ENCODE data around the gene MAN2B1.

Gene MAN2B1

DNA sequence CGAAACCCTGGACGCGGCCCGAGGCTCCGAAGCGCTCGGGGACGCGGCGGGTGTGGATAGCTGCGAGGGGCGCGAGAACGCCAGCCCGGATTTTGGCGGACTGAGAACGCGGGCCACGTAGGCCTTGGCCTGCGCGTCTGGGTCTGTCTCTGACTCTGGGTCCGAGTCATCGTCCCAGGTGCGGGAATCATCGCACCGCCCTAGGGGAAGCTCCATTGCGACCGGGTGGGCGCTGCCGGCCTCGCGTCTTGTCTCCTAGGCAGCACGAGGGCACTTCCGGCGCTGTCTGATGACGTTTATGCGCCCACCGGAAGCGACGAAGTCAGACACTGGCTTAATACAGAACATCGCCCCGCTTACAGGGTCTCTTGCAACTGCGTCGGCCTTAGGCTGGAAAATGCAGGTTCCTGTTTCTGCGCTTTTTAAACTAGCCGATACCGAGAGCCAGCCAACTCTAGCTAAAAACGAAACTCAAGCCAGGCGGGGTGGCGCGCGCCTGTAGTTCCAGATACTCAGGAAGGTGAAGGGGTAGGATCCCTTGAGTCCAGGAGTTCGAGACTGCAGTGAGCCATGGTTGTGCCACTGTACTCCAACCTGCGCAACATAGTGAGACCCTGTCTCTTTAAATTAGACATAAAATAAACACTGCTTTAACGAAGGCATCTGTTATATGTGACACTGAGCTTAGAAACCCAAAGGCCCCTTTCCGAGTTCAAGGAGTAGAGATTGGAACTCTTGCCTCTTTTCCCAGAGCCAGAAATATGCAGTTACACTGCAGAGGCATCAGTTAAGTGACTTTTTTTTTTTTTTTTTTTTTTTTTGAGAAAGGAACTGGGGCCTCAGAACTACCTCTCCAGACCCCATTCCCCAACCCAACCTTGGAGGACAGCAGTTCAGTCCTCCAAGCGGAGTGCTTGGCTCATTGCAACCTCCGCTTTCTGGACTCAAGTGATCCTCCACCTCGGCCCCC lies 30.1 kb upstream of the MAN2B1 start, which contains the start of gene FBXW9:
FBXW9 (minus strand) TSS at position 266 of the 970 bp plus-strand sequence; CDS start at position 216, 50 bp downstream.
- Histone ChIP-seq H4K20me1 (ENCODE audit: insufficient read depth, low read length, poor library complexity, severe bottlenecking) (no peaks in the 10 kb centered on the region), H3K27me3 (ENCODE audit: insufficient read depth, low read length, poor library complexity, severe bottlenecking) (no peaks in the 10 kb centered on the region), H3K9me3 (ENCODE audit: insufficient read depth, low read depth, low read length) (no peaks in the 10 kb centered on the region), H3K4me3 (ENCODE audit: low read length, poor library complexity, severe bottlenecking) (peak within 1 kb of the TSS; percentile 81), H3K9ac (ENCODE audit: low read depth, low read length, poor library complexity, severe bottlenecking) (peak within 1 kb of the TSS; percentile 75), H3K36me3 (ENCODE audit: insufficient read depth, low read length) (peaks cover 10% of the 10 kb centered on the region; the same call in 1 of the 2 replicates), H3K9me2 (replicated peaks; ENCODE audit: low read depth, low read length) (no peaks in the 10 kb centered on the region), H3K4me2 (ENCODE audit: low read depth, low read length, poor library complexity, severe bottlenecking) (peak within 1 kb of the TSS; percentile 81), H3K4me1 (ENCODE audit: insufficient read depth, low read length, poor library complexity, severe bottlenecking) (peaks cover 8% of the 10 kb centered on the region), H3K79me2 (ENCODE audit: insufficient read depth, low read length) (no peaks in the 10 kb centered on the region), H2AFZ (ENCODE audit: low read length) (peak within 1 kb of the TSS; percentile 64), H3F3A (ENCODE audit: low read depth) (0 out of 2 replicates have a peak, but pooled peaks cover 2% of the 10 kb centered on the region)
- no peak for TF ChIP-seq EZH2phosphoT487 (IDR thresholded peaks at IDR 0.05; ENCODE audit: borderline replicate concordance)
- TF ChIP-seq, protein P1, sequence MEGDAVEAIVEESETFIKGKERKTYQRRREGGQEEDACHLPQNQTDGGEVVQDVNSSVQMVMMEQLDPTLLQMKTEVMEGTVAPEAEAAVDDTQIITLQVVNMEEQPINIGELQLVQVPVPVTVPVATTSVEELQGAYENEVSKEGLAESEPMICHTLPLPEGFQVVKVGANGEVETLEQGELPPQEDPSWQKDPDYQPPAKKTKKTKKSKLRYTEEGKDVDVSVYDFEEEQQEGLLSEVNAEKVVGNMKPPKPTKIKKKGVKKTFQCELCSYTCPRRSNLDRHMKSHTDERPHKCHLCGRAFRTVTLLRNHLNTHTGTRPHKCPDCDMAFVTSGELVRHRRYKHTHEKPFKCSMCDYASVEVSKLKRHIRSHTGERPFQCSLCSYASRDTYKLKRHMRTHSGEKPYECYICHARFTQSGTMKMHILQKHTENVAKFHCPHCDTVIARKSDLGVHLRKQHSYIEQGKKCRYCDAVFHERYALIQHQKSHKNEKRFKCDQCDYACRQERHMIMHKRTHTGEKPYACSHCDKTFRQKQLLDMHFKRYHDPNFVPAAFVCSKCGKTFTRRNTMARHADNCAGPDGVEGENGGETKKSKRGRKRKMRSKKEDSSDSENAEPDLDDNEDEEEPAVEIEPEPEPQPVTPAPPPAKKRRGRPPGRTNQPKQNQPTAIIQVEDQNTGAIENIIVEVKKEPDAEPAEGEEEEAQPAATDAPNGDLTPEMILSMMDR (conservative IDR thresholded peaks at IDR 0.05; ENCODE audit: low read length) = no peak

DNA sequence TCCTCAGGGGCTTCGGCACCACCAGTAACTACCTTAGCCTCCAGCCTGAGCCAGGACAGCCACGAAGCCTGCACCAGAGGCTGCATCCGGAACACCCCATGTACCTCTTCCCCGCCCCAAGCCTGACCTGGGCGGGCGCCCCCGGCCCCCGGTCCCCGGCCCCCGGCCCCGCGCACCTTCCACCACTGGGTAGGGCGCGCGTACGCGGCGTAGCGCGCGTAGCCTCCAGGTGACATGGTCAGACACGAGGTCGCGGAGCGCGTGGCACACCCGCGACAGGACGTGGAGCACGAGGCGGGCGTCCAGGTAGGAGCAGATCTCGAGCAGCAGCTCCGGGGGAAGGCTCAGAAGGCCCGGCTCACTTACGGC lies 29.4 kb upstream of the MAN2B1 start:
- H3K36me3 ChIP-seq (ENCODE audit: insufficient read depth, low read length) = peaks cover 4% of the 10 kb centered on the region; the same call in 1 of the 2 replicates
- H3K9me2 ChIP-seq (replicated peaks; ENCODE audit: low read depth, low read length) = no peaks in the 10 kb centered on the region
- H3K9ac ChIP-seq (ENCODE audit: low read depth, low read length, poor library complexity, severe bottlenecking) = peak overlapping the region; percentile 75
- H3K4me2 ChIP-seq (ENCODE audit: low read depth, low read length, poor library complexity, severe bottlenecking) = peak overlapping the region; percentile 81
- TF ChIP-seq EZH2phosphoT487 (IDR thresholded peaks at IDR 0.05; ENCODE audit: borderline replicate concordance) = no peak
- TF ChIP-seq, protein P1 (conservative IDR thresholded peaks at IDR 0.05; ENCODE audit: low read length) = no peak
- no peaks in the 10 kb centered on the region for H3K9me3 ChIP-seq (ENCODE audit: insufficient read depth, low read depth, low read length)
- no peaks in the 10 kb centered on the region for H3K27me3 ChIP-seq (ENCODE audit: insufficient read depth, low read length, poor library complexity, severe bottlenecking)
- H3K4me1 ChIP-seq (ENCODE audit: insufficient read depth, low read length, poor library complexity, severe bottlenecking) = peaks cover 11% of the 10 kb centered on the region
- peak overlapping the region; percentile 81 for H3K4me3 ChIP-seq (ENCODE audit: low read length, poor library complexity, severe bottlenecking)
- H4K20me1 ChIP-seq (ENCODE audit: insufficient read depth, low read length, poor library complexity, severe bottlenecking) = no peaks in the 10 kb centered on the region
- H3K79me2 ChIP-seq (ENCODE audit: insufficient read depth, low read length) = peaks cover 6% of the 10 kb centered on the region; the same call in 1 of the 2 replicates
- peak overlapping the region; percentile 64 for H2AFZ ChIP-seq (ENCODE audit: low read length)
- 0 out of 2 replicates have a peak, but pooled peaks cover 2% of the 10 kb centered on the region for H3F3A ChIP-seq (ENCODE audit: low read depth)

DNA sequence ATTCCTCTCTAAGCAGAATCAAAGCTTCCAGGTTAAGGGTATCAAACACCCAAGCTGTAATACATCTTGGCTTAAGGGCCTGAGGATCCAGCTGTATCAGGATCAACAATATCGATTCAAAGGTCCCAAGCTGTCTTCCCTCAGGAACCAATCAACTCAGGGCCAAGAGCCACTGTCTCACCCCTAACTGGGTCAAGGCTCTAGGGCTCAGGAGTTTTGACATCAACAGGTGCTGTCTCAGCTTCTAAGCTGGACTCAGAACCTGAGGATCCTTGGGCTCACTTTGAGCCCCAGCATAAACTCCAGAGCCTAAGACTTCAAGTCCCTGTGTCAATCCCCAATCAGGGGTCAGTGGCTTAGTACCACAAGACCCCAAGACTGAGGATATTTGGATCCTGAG lies 29.0 kb upstream of the MAN2B1 start:
- H3K4me3 ChIP-seq (ENCODE audit: low read length, poor library complexity, severe bottlenecking) = peak overlapping the region; percentile 81
- H3K27me3 ChIP-seq (ENCODE audit: insufficient read depth, low read length, poor library complexity, severe bottlenecking) = no peaks in the 10 kb centered on the region
- H3F3A ChIP-seq (ENCODE audit: low read depth) = 0 out of 2 replicates have a peak, but pooled peaks cover 2% of the 10 kb centered on the region
- H3K79me2 ChIP-seq (ENCODE audit: insufficient read depth, low read length) = peaks cover 10% of the 10 kb centered on the region; the same call in 1 of the 2 replicates
- H3K9me2 ChIP-seq (replicated peaks; ENCODE audit: low read depth, low read length) = no peaks in the 10 kb centered on the region
- H3K9ac ChIP-seq (ENCODE audit: low read depth, low read length, poor library complexity, severe bottlenecking) = no peak overlapping the region
- TF ChIP-seq, protein P1 (conservative IDR thresholded peaks at IDR 0.05; ENCODE audit: low read length) = no peak
- TF ChIP-seq EZH2phosphoT487 (IDR thresholded peaks at IDR 0.05; ENCODE audit: borderline replicate concordance) = no peak
- H3K4me2 ChIP-seq (ENCODE audit: low read depth, low read length, poor library complexity, severe bottlenecking) = peak overlapping the region; percentile 81
- no peaks in the 10 kb centered on the region; the same call in 1 of the 2 replicates for H3K36me3 ChIP-seq (ENCODE audit: insufficient read depth, low read length)
- H4K20me1 ChIP-seq (ENCODE audit: insufficient read depth, low read length, poor library complexity, severe bottlenecking) = no peaks in the 10 kb centered on the region
- H3K4me1 ChIP-seq (ENCODE audit: insufficient read depth, low read length, poor library complexity, severe bottlenecking) = peaks cover 11% of the 10 kb centered on the region
- no peak overlapping the region for H2AFZ ChIP-seq (ENCODE audit: low read length)
- H3K9me3 ChIP-seq (ENCODE audit: insufficient read depth, low read depth, low read length) = no peaks in the 10 kb centered on the region
